HepG2 (cell line): ENCODE measurements around the gene COMMD8. TPM values are rescaled to one million over a fixed set of nuclear protein-coding genes. Genes with fewer than 3 reads are reported as not detected.
A peak's percentile ranks its signal among the peaks of the same experiment; 100 is the strongest.

Source experiments
- AHR ChIP-seq: IDR thresholded peaks from 2 replicates; pipeline ENCODE4 v1.6.1; 2018; ENCODE audit warnings: missing genetic modification reagents, missing compliant biosample characterization
- ATF4 ChIP-seq, 2 experiments: fragments of 450-650 bp in 1 of 2; sonication (generic) in 1 of 2; formaldehyde crosslinking; IDR thresholded peaks; 2 replicates each; pipeline versions ENCODE4 v1.5.0 to v1.8.0; 2020 to 2022; ENCODE audit warnings: mild to moderate bottlenecking in 1 of 2, missing genetic modification reagents in 1 of 2
- BCL6 ChIP-seq: IDR thresholded peaks from 2 replicates; pipeline ENCODE4 v1.6.1; 2016; ENCODE audit warnings: missing genetic modification reagents, missing compliant biosample characterization
- CCAR2 ChIP-seq: fragments of 200-400 bp; formaldehyde crosslinking; optimal IDR thresholded peaks from 2 replicates; pipeline ENCODE3; 2018; ENCODE audit warnings: low read depth, mild to moderate bottlenecking, low read length, moderate library complexity
- CEBPB ChIP-seq: IDR thresholded peaks from 2 replicates; pipeline ENCODE4 v1.6.1; 2011; ENCODE audit warnings: low read depth, low read length, improper control_type of control experiment, borderline replicate concordance
- DMAP1 ChIP-seq: IDR thresholded peaks from 2 replicates; pipeline ENCODE4 v1.6.1; 2016
- FOXP1 ChIP-seq, 2 experiments: fragments of 450-650 bp in 1 of 2; IDR thresholded peaks; 2 replicates each; pipeline ENCODE4 v1.6.1; 2017 to 2018; ENCODE audit warnings: antibody characterized with exemption in 1 of 2
- GLI4 ChIP-seq: sonication (generic); formaldehyde crosslinking; IDR thresholded peaks from 2 replicates; pipeline ENCODE4 v1.5.1; 2020; ENCODE audit warnings: missing genetic modification reagents, mild to moderate bottlenecking, moderate library complexity, borderline replicate concordance
- KLF11 ChIP-seq: IDR thresholded peaks from 2 replicates; pipeline ENCODE4 v1.6.1; 2016; ENCODE audit warnings: missing compliant biosample characterization
- KLF6 ChIP-seq: IDR thresholded peaks from 2 replicates; pipeline ENCODE4 v1.8.0; 2016; ENCODE audit warnings: missing biosample characterization, missing genetic modification reagents
- MNT ChIP-seq: fragments of 450-650 bp; IDR thresholded peaks from 2 replicates; pipeline ENCODE4 v1.6.1; 2016
- NCOA5 ChIP-seq: sonication (generic); formaldehyde crosslinking; IDR thresholded peaks from 2 replicates; pipeline ENCODE4 v1.4.0; 2020; ENCODE audit warnings: missing genetic modification reagents
- TCF7L2 ChIP-seq: IDR thresholded peaks from 2 replicates; pipeline ENCODE4 v1.6.1; 2011; ENCODE audit warnings: mild to moderate bottlenecking, low read depth, low read length, moderate library complexity
- THRA ChIP-seq: sonication (generic); formaldehyde crosslinking; IDR thresholded peaks from 2 replicates; pipeline ENCODE4 v1.4.0; 2020; ENCODE audit warnings: missing genetic modification reagents, borderline replicate concordance
- ZBTB34 ChIP-seq: sonication (generic); formaldehyde crosslinking; IDR thresholded peaks from 2 replicates; pipeline ENCODE4 v1.8.0; 2022; ENCODE audit warnings: mild to moderate bottlenecking, missing genetic modification reagents
- ZBTB43 ChIP-seq: sonication (generic); formaldehyde crosslinking; conservative IDR thresholded peaks from 2 replicates; pipeline ENCODE4 v1.4.0; 2020; ENCODE audit warnings: missing genetic modification reagents
- ZFYVE20 ChIP-seq: sonication (generic); formaldehyde crosslinking; IDR thresholded peaks from 2 replicates; pipeline ENCODE4 v1.8.0; 2023; ENCODE audit warnings: low read depth, mild to moderate bottlenecking, moderate library complexity, missing genetic modification reagents, borderline replicate concordance
- ZMYM2 ChIP-seq: sonication (generic); formaldehyde crosslinking; IDR thresholded peaks from 2 replicates; pipeline ENCODE4 v1.8.0; 2022; ENCODE audit warnings: mild to moderate bottlenecking, missing genetic modification reagents
- ZNF136 ChIP-seq: sonication (generic); formaldehyde crosslinking; IDR thresholded peaks from 2 replicates; pipeline ENCODE4 v1.8.1; 2022; ENCODE audit warnings: low read depth, mild to moderate bottlenecking, moderate library complexity, missing genetic modification reagents
- ZNF253 ChIP-seq: sonication (generic); formaldehyde crosslinking; IDR thresholded peaks from 2 replicates; pipeline ENCODE4 v1.8.0; 2022; ENCODE audit warnings: mild to moderate bottlenecking, missing genetic modification reagents, borderline replicate concordance
- ZNF557 ChIP-seq: sonication (generic); formaldehyde crosslinking; IDR thresholded peaks from 2 replicates; pipeline ENCODE4 v1.4.0; 2020; ENCODE audit warnings: missing genetic modification reagents
- ZNF567 ChIP-seq: sonication (generic); formaldehyde crosslinking; IDR thresholded peaks from 2 replicates; pipeline ENCODE4 v1.8.1; 2023; ENCODE audit warnings: mild to moderate bottlenecking, missing genetic modification reagents, borderline replicate concordance
- ZNF672 ChIP-seq: sonication (generic); formaldehyde crosslinking; IDR thresholded peaks from 2 replicates; pipeline ENCODE4 v1.8.1; 2022; ENCODE audit warnings: missing genetic modification reagents
- ZNF709 ChIP-seq: sonication (generic); formaldehyde crosslinking; IDR thresholded peaks from 2 replicates; pipeline ENCODE4 v1.5.0; 2020; ENCODE audit warnings: mild to moderate bottlenecking, missing genetic modification reagents
- polyA plus RNA-seq, 8 experiments: library from polyadenylated mRNA; depleted of rRNA in 3 of 8; stranded (reverse) in 7 of 8; unstranded in 1 of 8; fragments of >200 nt; fragmentation: Illumina TruSeq in 4 of 8; extraction: Trizol in 4 of 8; gene quantifications; 2 replicates each; pipeline versions ENCODE4 v1.2.1 to v1.2.3, GENCODE V29; 2011 to 2016; ENCODE audit warnings: low read depth in 4 of 8, missing spikeins in 1 of 8, mixed read lengths in 1 of 8; ENCODE audit not compliant: insufficient read depth in 1 of 8
- total RNA-seq, 5 experiments: library from RNA; depleted of rRNA; stranded (reverse); fragments of >200 nt; fragmentation: Illumina TruSeq; extraction: Trizol; gene quantifications; 2 replicates each; pipeline ENCODE4 v1.2.3, GENCODE V29; 2016; ENCODE audit warnings: low read depth in 1 of 5

Gene COMMD8
- total and polyA plus RNA-seq, 2 of the 13 experiments (the other 11 are each of a cell fraction or from before 2014, with no cell fraction given), result 7.1 to 20.3 TPM

GRCh38 chr4:47463235-47463956, at the start of gene COMMD8 (continued):
- TF ChIP-seq KLF11 (CRISPR knock-in tag) (0 out of 2 replicates have a peak, but pooled peaks have one; percentile 13), ZNF557 (CRISPR knock-in tag) (no peak), AHR (no peak), BCL6 (CRISPR knock-in tag) (no peak), KLF6 (CRISPR knock-in tag) (peak; percentile 65; the same call in 1 of the 2 replicates), TCF7L2 (no peak), DMAP1 (CRISPR knock-in tag) (peak; percentile 79), ZMYM2 (CRISPR knock-in tag) (0 out of 2 replicates have a peak, but pooled peaks have one; percentile 55), ZNF253 (CRISPR knock-in tag) (no peak), MNT (peak; percentile 99), FOXP1 (IDR thresholded peaks at IDR 0.05) (no peak), FOXP1 (CRISPR knock-in tag; IDR thresholded peaks at IDR 0.05) (no peak), ATF4 (CRISPR knock-in tag; IDR thresholded peaks at IDR 0.05) (no peak), NCOA5 (CRISPR knock-in tag) (no peak), ZNF672 (CRISPR knock-in tag) (no peak), ZNF567 (CRISPR knock-in tag) (peak; percentile 42; the same call in 1 of the 2 replicates), GLI4 (no peak), CEBPB (no peak), ZFYVE20 (no peak), CCAR2 (no peak), ZNF709 (peak; percentile 68; the same call in 1 of the 2 replicates), ZBTB34 (CRISPR knock-in tag) (no peak), ZNF136 (CRISPR knock-in tag) (0 out of 2 replicates have a peak, but pooled peaks have one; percentile 62), THRA (CRISPR knock-in tag) (no peak), ZBTB43 (no peak)
